GM23338 (cell line): ENCODE data around the gene SENP5. TPM values are rescaled to one million over a fixed set of nuclear protein-coding genes. Genes with fewer than 3 reads are reported as not detected.

Experiments
- ATAC-seq: fragments of 200-7000 bp; cut with Tn5 transposase; 3 replicates; pipeline ENCODE4 v1.9.1; 2020
- DNase-seq: peaks from one replicate; pipeline ENCODE4 v3.0.0-alpha.2; 2015; ENCODE audit warnings: low spot score
- H2AFZ ChIP-seq: fragments of 200-600 bp; sonication (generic); 2 replicates; pipeline ENCODE4 v1.8.0; 2016; ENCODE audit warnings: antibody characterized with exemption, mild to moderate bottlenecking, moderate library complexity
- H3F3A ChIP-seq: fragments of 200-600 bp; sonication (generic); replicated peaks from 2 replicates; pipeline ENCODE4 v1.8.0; 2017; ENCODE audit warnings: antibody characterized with exemption, mixed run types, low read depth
- H3K27ac ChIP-seq: fragments of 200-600 bp; sonication (generic); 2 replicates; pipeline ENCODE4 v1.6.1; 2016; ENCODE audit warnings: low read depth
- H3K27me3 ChIP-seq: fragments of 200-600 bp; sonication (generic); 2 replicates; pipeline ENCODE4 v1.8.0; 2016; ENCODE audit warnings: mild to moderate bottlenecking, mixed run types, moderate library complexity; ENCODE audit not compliant: insufficient read depth
- H3K36me3 ChIP-seq: fragments of 200-600 bp; sonication (generic); 2 replicates; pipeline ENCODE4 v1.8.0; 2016; ENCODE audit warnings: mild to moderate bottlenecking; ENCODE audit not compliant: insufficient read depth
- H3K4me1 ChIP-seq: fragments of 200-600 bp; sonication (generic); 2 replicates; pipeline ENCODE4 v1.8.0; 2016; ENCODE audit warnings: mild to moderate bottlenecking, moderate library complexity; ENCODE audit not compliant: insufficient read depth
- H3K4me2 ChIP-seq: fragments of 200-600 bp; sonication (generic); 2 replicates; pipeline ENCODE4 v1.7.1; 2017; ENCODE audit warnings: mixed run types
- H3K4me3 ChIP-seq: fragments of 200-600 bp; sonication (generic); 2 replicates; pipeline ENCODE4 v1.6.1; 2016; ENCODE audit warnings: mixed run types
- H3K79me2 ChIP-seq: fragments of 200-600 bp; sonication (generic); replicated peaks from 2 replicates; pipeline ENCODE4 v1.8.0; 2017; ENCODE audit warnings: mild to moderate bottlenecking; ENCODE audit not compliant: insufficient read depth
- H3K9me2 ChIP-seq: fragments of 200-600 bp; sonication (generic); 2 replicates; pipeline ENCODE4 v1.8.0; 2017; ENCODE audit not compliant: insufficient read depth
- H4K20me1 ChIP-seq: fragments of 200-600 bp; sonication (generic); replicated peaks from 2 replicates; pipeline ENCODE4 v1.8.0; 2017; ENCODE audit warnings: mild to moderate bottlenecking; ENCODE audit not compliant: insufficient read depth
- H3K27ac Mint-ChIP-seq: 2 replicates; pipeline ENCODE4 v1.8.0; 2020; ENCODE audit warnings: inconsistent platforms, mild to moderate bottlenecking, moderate library complexity, mixed read lengths
- H3K27me3 Mint-ChIP-seq: 3 replicates; pipeline ENCODE4 v1.8.0; 2022; ENCODE audit warnings: low read depth, mild to moderate bottlenecking, moderate library complexity, mixed read lengths, inconsistent platforms; ENCODE audit not compliant: insufficient read depth, poor library complexity
- H3K36me3 Mint-ChIP-seq: 3 replicates; pipeline ENCODE4 v1.8.0; 2021; ENCODE audit warnings: low read depth, mild to moderate bottlenecking, inconsistent platforms, moderate library complexity, mixed read lengths
- H3K4me1 Mint-ChIP-seq: 3 replicates; pipeline ENCODE4 v1.8.0; 2020; ENCODE audit warnings: mild to moderate bottlenecking, inconsistent platforms, mixed read lengths
- H3K4me3 Mint-ChIP-seq: 3 replicates; pipeline ENCODE4 v1.8.0; 2021; ENCODE audit warnings: moderate library complexity, mild to moderate bottlenecking, inconsistent platforms, mixed read lengths
- H3K9me3 Mint-ChIP-seq: 3 replicates; pipeline ENCODE4 v1.8.0; 2020; ENCODE audit warnings: moderate library complexity, mild to moderate bottlenecking, inconsistent platforms, mixed read lengths
- CREB1 ChIP-seq: fragments of 250-450 bp; sonication (Bioruptor Pico); IDR thresholded peaks from 2 replicates; pipeline ENCODE4 v1.5.0; 2020; ENCODE audit warnings: low read depth, mild to moderate bottlenecking, moderate library complexity
- CTCF ChIP-seq, 2 experiments: fragments of 200-600 bp in 1 of 2; sonication (generic) in 1 of 2; conservative IDR thresholded peaks; 2 replicates each; pipeline versions ENCODE4 v1.5.1 to v1.6.1; 2016 to 2017; ENCODE audit warnings: antibody characterized with exemption in 2 of 2, low read depth in 2 of 2, mild to moderate bottlenecking in 2 of 2, moderate library complexity in 1 of 2
- JUNB ChIP-seq: IDR thresholded peaks from one replicate; pipeline ENCODE4 v1.6.1; 2016; ENCODE audit warnings: antibody characterized with exemption; ENCODE audit not compliant: unreplicated experiment
- NANOG ChIP-seq: IDR thresholded peaks from 2 replicates; pipeline ENCODE4 v1.6.1; 2016; ENCODE audit warnings: antibody characterized with exemption, borderline replicate concordance
- POLR2AphosphoS5 ChIP-seq: IDR thresholded peaks from 2 replicates; pipeline ENCODE4 v1.6.1; 2016; ENCODE audit warnings: antibody characterized with exemption, low read depth
- REST ChIP-seq: IDR thresholded peaks from one replicate; pipeline ENCODE4 v1.6.1; 2018; ENCODE audit warnings: antibody characterized with exemption; ENCODE audit not compliant: unreplicated experiment
- STAT1 ChIP-seq: IDR thresholded peaks from one replicate; pipeline ENCODE4 v1.6.1; 2016; ENCODE audit warnings: antibody characterized with exemption; ENCODE audit not compliant: unreplicated experiment
- ZNF331 ChIP-seq: fragments of 250-450 bp; sonication (Bioruptor Pico); IDR thresholded peaks from 2 replicates; pipeline ENCODE4 v1.5.0; 2020; ENCODE audit warnings: low read depth, mild to moderate bottlenecking, moderate library complexity
- ZNF462 ChIP-seq: fragments of 250-450 bp; sonication (Bioruptor Pico); IDR thresholded peaks from 2 replicates; pipeline ENCODE4 v1.5.0; 2020; ENCODE audit warnings: mild to moderate bottlenecking, moderate library complexity
- polyA plus RNA-seq: library from polyadenylated mRNA; unstranded; fragments of >200 nt; fragmentation: Nextera tagmentation; extraction: Ambion mirVana; gene quantifications from 2 replicates; pipeline ENCODE4 v1.2.1, GENCODE V29; 2016
- total RNA-seq: library from RNA; depleted of rRNA; stranded (reverse); fragments of >200 nt; shearing (Covaris generic); gene quantifications from 2 replicates; pipeline ENCODE4 v1.2.3, GENCODE V29; 2014

The SENP5 gene
- total and polyA plus RNA-seq, 2 experiments from 2014 or later = 12.2 to 34.3 TPM

- peaks cover 16% of the 10 kb centered on the region for H3K27me3 Mint-ChIP-seq
- no peaks in the 10 kb centered on the region for H3K36me3 ChIP-seq
- H3K4me3 Mint-ChIP-seq = no peak overlapping the region
- DNase-seq (peak; percentile 77), ATAC-seq (peak; percentile 96)
- H3K4me1 Mint-ChIP-seq = peaks cover 12% of the 10 kb centered on the region; the same call in 2 of the 3 replicates
- H3K27me3 ChIP-seq = no peaks in the 10 kb centered on the region
- no peak overlapping the region for H3K4me2 ChIP-seq
- H3K4me1 ChIP-seq = peaks cover 7% of the 10 kb centered on the region; the same call in 1 of the 2 replicates
- H3F3A ChIP-seq = no peaks in the 10 kb centered on the region
- no peak overlapping the region for H3K4me3 ChIP-seq
- H3K27ac ChIP-seq = no peak overlapping the region
- no peaks in the 10 kb centered on the region for H3K9me3 Mint-ChIP-seq
- no peak for TF ChIP-seq POLR2AphosphoS5
- TF ChIP-seq CREB1 = no peak
- TF ChIP-seq STAT1 = no peak
- TF ChIP-seq ZNF331 (CRISPR knock-in tag) = no peak
- TF ChIP-seq CTCF (conservative IDR thresholded peaks at IDR 0.05; ENCODE audit: low read depth in 2 of 2) = peak; percentile 17 to 75; a peak in 3 of 4 replicates
- no peak for TF ChIP-seq NANOG
- TF ChIP-seq ZNF462 (CRISPR knock-in tag) = no peak
- no peak for TF ChIP-seq JUNB
- no peak for TF ChIP-seq REST
- no peaks in the 10 kb centered on the region for H3K36me3 Mint-ChIP-seq
- no peak overlapping the region for H3K27ac Mint-ChIP-seq
- H3K79me2 ChIP-seq = peaks cover 6% of the 10 kb centered on the region
- no peak overlapping the region for H2AFZ ChIP-seq
- no peaks in the 10 kb centered on the region for H3K9me2 ChIP-seq
- H4K20me1 ChIP-seq = peaks cover 8% of the 10 kb centered on the region; the same call in 1 of the 2 replicates
Observed at GRCh38 chr3:196948442-196949284, 80.9 kb downstream of the SENP5 start.
